Glutamatergic neuron (in vitro differentiated cells): ENCODE results near the gene ATF6. TPM values are rescaled to one million over a fixed set of nuclear protein-coding genes. Genes with fewer than 3 reads are reported as not detected.

Source experiments
- DNase-seq: peaks from one replicate; pipeline ENCODE4 v3.0.0; 2022
- H3K27ac Mint-ChIP-seq: one replicate; pipeline ENCODE4 v1.8.0; 2020; ENCODE audit warnings: mild to moderate bottlenecking, mixed read lengths, inconsistent platforms; ENCODE audit not compliant: unreplicated experiment
- H3K27me3 Mint-ChIP-seq: one replicate; pipeline ENCODE4 v1.8.0; 2020; ENCODE audit warnings: mild to moderate bottlenecking, moderate library complexity, mixed read lengths, inconsistent platforms; ENCODE audit not compliant: unreplicated experiment
- H3K36me3 Mint-ChIP-seq: one replicate; pipeline ENCODE4 v1.8.0; 2020; ENCODE audit warnings: mild to moderate bottlenecking, mixed read lengths, inconsistent platforms; ENCODE audit not compliant: unreplicated experiment
- H3K4me1 Mint-ChIP-seq: one replicate; pipeline ENCODE4 v1.8.0; 2020; ENCODE audit warnings: mild to moderate bottlenecking, low read depth, mixed read lengths, inconsistent platforms; ENCODE audit not compliant: unreplicated experiment
- H3K4me3 Mint-ChIP-seq: one replicate; pipeline ENCODE4 v1.8.0; 2020; ENCODE audit warnings: mild to moderate bottlenecking, mixed read lengths, inconsistent platforms; ENCODE audit not compliant: unreplicated experiment
- H3K9me3 Mint-ChIP-seq: one replicate; pipeline ENCODE4 v1.8.0; 2020; ENCODE audit warnings: mild to moderate bottlenecking, moderate library complexity, mixed read lengths, inconsistent platforms; ENCODE audit not compliant: unreplicated experiment
- total RNA-seq: library from RNA; stranded (reverse); fragmentation: NEBNext Ultra II Directional; extraction: Animal tissue kit (Norgen Biotek cat#: 25700); gene quantifications from one replicate; pipeline ENCODE4 v1.2.1, GENCODE V29; 2021; ENCODE audit not compliant: unreplicated experiment
- TF ChIP-seq, protein P1 (sequence below): fragments of 200-600 bp; sonication (generic); IDR thresholded peaks from one replicate; pipeline ENCODE4 v1.5.0; 2021; ENCODE audit not compliant: partially characterized antibody, unreplicated experiment

Gene ATF6
- total RNA-seq, 1 donor from 2014 or later, result 29.3 TPM

DNA sequence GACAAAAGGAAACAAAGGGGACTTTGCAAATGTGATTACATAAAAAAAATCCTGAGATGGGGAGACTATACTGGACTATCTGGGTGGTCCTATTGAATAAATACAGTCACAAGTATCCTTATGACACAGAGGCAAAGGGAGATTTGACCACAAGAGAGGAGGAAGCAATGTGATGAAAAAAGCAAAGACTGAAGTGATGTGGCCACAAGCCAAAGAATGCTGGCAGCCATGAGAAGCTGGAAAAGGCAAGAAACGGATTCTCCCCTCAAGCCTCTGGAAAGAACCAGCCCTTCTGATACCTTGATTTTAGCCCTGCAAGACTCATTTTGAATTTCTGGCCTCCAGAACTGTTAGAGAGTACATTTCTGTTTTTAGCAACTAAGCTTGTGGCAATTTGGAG is 221.2 kb downstream of the ATF6 start:
- TF ChIP-seq, protein P1, sequence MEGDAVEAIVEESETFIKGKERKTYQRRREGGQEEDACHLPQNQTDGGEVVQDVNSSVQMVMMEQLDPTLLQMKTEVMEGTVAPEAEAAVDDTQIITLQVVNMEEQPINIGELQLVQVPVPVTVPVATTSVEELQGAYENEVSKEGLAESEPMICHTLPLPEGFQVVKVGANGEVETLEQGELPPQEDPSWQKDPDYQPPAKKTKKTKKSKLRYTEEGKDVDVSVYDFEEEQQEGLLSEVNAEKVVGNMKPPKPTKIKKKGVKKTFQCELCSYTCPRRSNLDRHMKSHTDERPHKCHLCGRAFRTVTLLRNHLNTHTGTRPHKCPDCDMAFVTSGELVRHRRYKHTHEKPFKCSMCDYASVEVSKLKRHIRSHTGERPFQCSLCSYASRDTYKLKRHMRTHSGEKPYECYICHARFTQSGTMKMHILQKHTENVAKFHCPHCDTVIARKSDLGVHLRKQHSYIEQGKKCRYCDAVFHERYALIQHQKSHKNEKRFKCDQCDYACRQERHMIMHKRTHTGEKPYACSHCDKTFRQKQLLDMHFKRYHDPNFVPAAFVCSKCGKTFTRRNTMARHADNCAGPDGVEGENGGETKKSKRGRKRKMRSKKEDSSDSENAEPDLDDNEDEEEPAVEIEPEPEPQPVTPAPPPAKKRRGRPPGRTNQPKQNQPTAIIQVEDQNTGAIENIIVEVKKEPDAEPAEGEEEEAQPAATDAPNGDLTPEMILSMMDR, result no peak
- Mint-ChIP-seq H3K4me1 (no peaks in the 10 kb centered on the region), H3K27ac (no peak overlapping the region), H3K4me3 (no peak overlapping the region), H3K27me3 (peaks cover 2% of the 10 kb centered on the region), H3K36me3 (peaks cover 68% of the 10 kb centered on the region), H3K9me3 (peaks cover 2% of the 10 kb centered on the region)
- DNase-seq, result no peak

DNA sequence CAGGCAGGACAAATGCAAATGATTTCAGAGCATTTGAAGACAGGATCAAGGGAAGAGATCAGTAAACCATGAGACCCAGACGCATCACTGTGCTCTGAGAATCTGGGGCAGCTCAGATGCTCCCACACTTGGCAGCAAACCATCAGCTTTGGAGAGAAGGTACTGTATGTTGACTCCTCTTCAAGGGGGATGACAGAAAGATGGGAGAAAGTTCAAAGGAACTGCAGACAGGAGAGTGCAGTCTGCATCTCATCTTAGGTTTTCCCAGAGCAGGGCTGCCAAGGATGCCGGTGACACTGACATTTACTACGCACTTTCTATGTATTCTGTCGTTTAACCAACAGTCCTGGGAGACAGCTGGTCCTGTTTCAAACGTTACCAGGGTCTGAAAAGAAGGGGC is 221.8 kb downstream of the ATF6 start:
- DNase-seq, result no peak
- H3K4me3 Mint-ChIP-seq, result no peak overlapping the region
- H3K27me3 Mint-ChIP-seq, result peaks cover 2% of the 10 kb centered on the region
- TF ChIP-seq, protein P1, result no peak
- peaks cover 69% of the 10 kb centered on the region for H3K36me3 Mint-ChIP-seq
- H3K27ac Mint-ChIP-seq, result no peak overlapping the region
- H3K9me3 Mint-ChIP-seq, result peaks cover 2% of the 10 kb centered on the region
- H3K4me1 Mint-ChIP-seq, result no peaks in the 10 kb centered on the region

DNA sequence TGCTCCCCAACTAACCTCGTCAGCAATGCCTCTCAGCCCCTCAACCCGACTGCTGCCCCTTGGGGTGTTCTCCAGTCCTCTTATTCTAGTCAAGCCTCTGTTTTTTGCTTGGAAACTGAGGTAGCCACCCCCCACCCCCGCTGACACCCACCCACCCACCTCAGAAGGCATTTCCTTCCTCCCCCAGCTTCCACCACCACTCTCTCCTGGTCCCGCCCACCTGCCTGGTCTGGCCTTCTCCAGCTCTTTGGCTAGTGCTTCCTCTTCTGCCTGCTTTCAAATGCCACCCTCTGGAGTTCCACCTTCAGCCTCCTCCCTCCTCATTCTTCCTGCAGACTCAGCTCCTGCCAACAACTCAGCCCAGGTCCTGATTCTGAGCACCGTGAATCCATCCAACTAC is 222.3 kb downstream of the ATF6 start:
- H3K4me3 Mint-ChIP-seq, result no peak overlapping the region
- H3K27ac Mint-ChIP-seq, result no peak overlapping the region
- peaks cover 70% of the 10 kb centered on the region for H3K36me3 Mint-ChIP-seq

DNA sequence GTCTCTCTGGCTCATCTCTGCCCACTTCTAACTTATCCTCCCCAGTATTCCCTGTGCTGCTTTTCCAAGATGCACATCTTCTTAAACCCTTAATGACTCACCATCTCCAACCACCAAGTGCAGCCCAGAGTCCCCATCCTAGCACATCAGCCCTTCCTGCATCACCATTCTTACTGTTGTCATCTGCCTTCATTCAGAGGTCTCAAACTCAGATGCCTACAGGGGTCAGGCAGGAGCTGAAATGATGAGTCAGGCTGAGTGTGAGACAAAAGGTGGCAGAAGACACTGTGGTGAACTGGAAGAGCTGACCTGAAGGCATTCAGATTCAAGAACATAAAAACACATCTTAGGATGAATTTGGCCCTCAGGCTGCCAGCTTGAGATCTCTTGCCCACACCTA is 223.0 kb downstream of the ATF6 start:
- H3K36me3 Mint-ChIP-seq, result peaks cover 70% of the 10 kb centered on the region
- no peak for DNase-seq
- no peak overlapping the region for H3K4me3 Mint-ChIP-seq
- no peaks in the 10 kb centered on the region for H3K4me1 Mint-ChIP-seq
- TF ChIP-seq, protein P1, result no peak
- H3K9me3 Mint-ChIP-seq, result peaks cover 4% of the 10 kb centered on the region
- no peak overlapping the region for H3K27ac Mint-ChIP-seq
- H3K27me3 Mint-ChIP-seq, result peaks cover 5% of the 10 kb centered on the region

More for the DNA sequence above, 222.3 kb downstream of the ATF6 start:
- TF ChIP-seq, protein P1, result no peak
- Mint-ChIP-seq H3K9me3 (peaks cover 4% of the 10 kb centered on the region), H3K4me1 (no peaks in the 10 kb centered on the region), H3K27me3 (peaks cover 3% of the 10 kb centered on the region)
- DNase-seq, result no peak

DNA sequence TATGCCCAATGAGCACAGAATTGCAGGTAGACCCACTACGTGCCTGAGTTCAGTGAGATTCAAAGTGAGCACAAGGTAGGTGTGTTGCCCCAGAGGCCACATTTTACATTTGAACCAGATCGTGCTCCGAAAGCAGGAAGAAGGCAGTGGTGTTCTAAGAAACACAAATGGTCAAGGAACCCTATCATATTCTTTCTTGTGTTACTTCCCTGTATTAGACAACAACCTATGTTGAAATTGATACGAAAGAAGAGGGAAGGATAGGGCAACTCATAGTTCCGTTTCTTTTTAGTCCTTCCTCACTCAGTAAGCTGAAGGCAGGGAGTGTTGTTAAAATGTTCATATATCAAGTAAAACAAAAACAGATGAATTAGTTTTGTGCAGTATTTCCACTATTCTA is 223.7 kb downstream of the ATF6 start:
- no peaks in the 10 kb centered on the region for H3K4me1 Mint-ChIP-seq
- H3K4me3 Mint-ChIP-seq, result no peak overlapping the region
- H3K27ac Mint-ChIP-seq, result no peak overlapping the region
- TF ChIP-seq, protein P1, result no peak
- peaks cover 65% of the 10 kb centered on the region for H3K36me3 Mint-ChIP-seq
- H3K27me3 Mint-ChIP-seq, result peaks cover 5% of the 10 kb centered on the region
- DNase-seq, result no peak
- H3K9me3 Mint-ChIP-seq, result peaks cover 4% of the 10 kb centered on the region
